ENCODE results near the gene CAMTA1.

CAMTA1 gene

GRCh38 chr1:7010534-7011200 is 225.4 kb downstream of the CAMTA1 start:
- DNase-seq: no peak

- no peak for DNase-seq
Measured at GRCh38 chr1:7011826-7012225, 226.6 kb downstream of the CAMTA1 start.

- no peak for DNase-seq
Measured at GRCh38 chr1:7012461-7012924, 227.2 kb downstream of the CAMTA1 start.

- no peak for DNase-seq
Measured at GRCh38 chr1:7013833-7014639, 228.8 kb downstream of the CAMTA1 start.

GRCh38 chr1:7014640-7014930 is 229.3 kb downstream of the CAMTA1 start:
- DNase-seq: no peak

GRCh38 chr1:7015022-7015421 is 229.8 kb downstream of the CAMTA1 start:
- no peak for DNase-seq

GRCh38 chr1:7018351-7018750 is 233.1 kb downstream of the CAMTA1 start:
- no peak for DNase-seq

GRCh38 chr1:7018826-7019225 is 233.6 kb downstream of the CAMTA1 start:
- DNase-seq: no peak

- no peak for DNase-seq
Measured at GRCh38 chr1:7019510-7019909, 234.3 kb downstream of the CAMTA1 start.

- DNase-seq: no peak
Measured at GRCh38 chr1:7022058-7022457, 236.8 kb downstream of the CAMTA1 start.

- no peak for DNase-seq
Measured at GRCh38 chr1:7025013-7025412, 239.8 kb downstream of the CAMTA1 start.

- DNase-seq: no peak
Measured at GRCh38 chr1:7026169-7026568, 240.9 kb downstream of the CAMTA1 start.

GRCh38 chr1:7032992-7033391 is 247.7 kb downstream of the CAMTA1 start:
- no peak for DNase-seq

- DNase-seq: no peak
Measured at GRCh38 chr1:7036386-7036785, 251.1 kb downstream of the CAMTA1 start.

GRCh38 chr1:7039590-7040220 is 254.5 kb downstream of the CAMTA1 start:
- DNase-seq: no peak

GRCh38 chr1:7040969-7041695 is 255.9 kb downstream of the CAMTA1 start:
- no peak for DNase-seq

- DNase-seq: no peak
Measured at GRCh38 chr1:7042322-7043190, 257.3 kb downstream of the CAMTA1 start.

GRCh38 chr1:7043191-7043549 is 257.9 kb downstream of the CAMTA1 start:
- no peak for DNase-seq

GRCh38 chr1:7043719-7044535 is 258.7 kb downstream of the CAMTA1 start:
- no peak for DNase-seq

GRCh38 chr1:7045897-7046296 is 260.6 kb downstream of the CAMTA1 start:
- DNase-seq: no peak

GRCh38 chr1:7046314-7046713 is 261.1 kb downstream of the CAMTA1 start:
- DNase-seq: no peak

GRCh38 chr1:7046891-7047290 is 261.6 kb downstream of the CAMTA1 start:
- DNase-seq: no peak

Measured in bone marrow (tissue), 2 donors.